ENCODE data around the gene APOL4. TPM values are rescaled to one million over a fixed set of nuclear protein-coding genes. Genes with fewer than 3 reads are reported as not detected.
A peak's percentile ranks its signal among the peaks of the same experiment; 100 is the strongest.
"Not testable (repeated sequence)": the region's sequence is repeated elsewhere in the genome, so short reads cannot be mapped to it uniquely, and the experiment has no call there.

APOL4 gene
- total RNA-seq, 1 donor = not detected

GRCh38 chr22:36165141-36165540 is 36.5 kb downstream of the APOL4 start:
- peaks cover 71% of the 10 kb centered on the region for H3K4me1 ChIP-seq (ENCODE audit: insufficient read depth, low read length)
- H3K4me3 ChIP-seq (ENCODE audit: low read length) = no peak overlapping the region

DNA sequence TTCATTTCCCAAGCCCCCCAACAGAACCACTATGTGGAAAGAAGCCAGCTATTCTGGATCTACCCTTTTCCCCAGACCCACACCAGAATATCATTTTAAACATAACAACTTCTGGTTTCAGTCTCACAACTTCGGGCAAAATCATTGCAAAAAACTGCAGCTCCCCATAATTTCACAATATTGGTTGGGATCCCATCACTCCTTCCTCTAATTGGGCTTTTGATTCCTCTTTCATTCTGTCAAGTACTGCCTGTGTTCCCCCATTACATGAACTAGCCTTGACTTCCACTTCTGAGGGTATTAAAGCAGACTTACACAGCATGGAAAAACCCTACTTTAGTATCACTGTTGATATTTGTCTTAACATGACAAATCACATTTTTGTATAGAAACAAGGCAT is 37.0 kb downstream of the APOL4 start:
- peaks cover 76% of the 10 kb centered on the region for H3K4me1 ChIP-seq (ENCODE audit: insufficient read depth, low read length)
- H3K9me3 ChIP-seq (ENCODE audit: low read depth, low read length) = no peaks in the 10 kb centered on the region
- no peak overlapping the region for H3K4me3 ChIP-seq (ENCODE audit: low read length)
- H3K27me3 ChIP-seq (ENCODE audit: insufficient read depth, low read length) = no peaks in the 10 kb centered on the region

More at GRCh38 chr22:36165141-36165540, 36.5 kb downstream of the APOL4 start:
- no peaks in the 10 kb centered on the region for H3K27me3 ChIP-seq (ENCODE audit: insufficient read depth, low read length)
- H3K9me3 ChIP-seq (ENCODE audit: low read depth, low read length) = no peaks in the 10 kb centered on the region

DNA sequence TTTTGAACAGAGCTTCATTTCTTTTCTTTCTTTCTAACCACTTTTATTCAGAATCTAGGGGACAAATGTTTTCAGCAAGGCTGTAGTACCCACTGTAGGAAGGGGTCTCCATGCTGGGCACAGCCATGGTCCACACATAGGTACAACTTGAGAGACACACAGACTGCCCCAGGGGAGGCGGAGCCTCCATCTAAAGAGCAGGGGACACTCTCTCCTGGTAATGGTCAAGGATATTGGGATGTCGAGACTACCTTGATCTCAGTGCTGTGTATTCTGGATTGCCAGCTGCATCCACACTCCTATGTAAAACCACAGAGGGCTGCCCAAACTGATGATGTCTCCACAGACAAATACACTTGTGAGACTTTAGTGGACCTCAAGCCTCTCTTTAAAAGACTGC is 38.1 kb downstream of the APOL4 start:
- H3K4me3 ChIP-seq (ENCODE audit: low read length) = no peak overlapping the region
- H3K4me1 ChIP-seq (ENCODE audit: insufficient read depth, low read length) = peaks cover 87% of the 10 kb centered on the region
- no peaks in the 10 kb centered on the region for H3K9me3 ChIP-seq (ENCODE audit: low read depth, low read length)
- no peaks in the 10 kb centered on the region for H3K27me3 ChIP-seq (ENCODE audit: insufficient read depth, low read length)

DNA sequence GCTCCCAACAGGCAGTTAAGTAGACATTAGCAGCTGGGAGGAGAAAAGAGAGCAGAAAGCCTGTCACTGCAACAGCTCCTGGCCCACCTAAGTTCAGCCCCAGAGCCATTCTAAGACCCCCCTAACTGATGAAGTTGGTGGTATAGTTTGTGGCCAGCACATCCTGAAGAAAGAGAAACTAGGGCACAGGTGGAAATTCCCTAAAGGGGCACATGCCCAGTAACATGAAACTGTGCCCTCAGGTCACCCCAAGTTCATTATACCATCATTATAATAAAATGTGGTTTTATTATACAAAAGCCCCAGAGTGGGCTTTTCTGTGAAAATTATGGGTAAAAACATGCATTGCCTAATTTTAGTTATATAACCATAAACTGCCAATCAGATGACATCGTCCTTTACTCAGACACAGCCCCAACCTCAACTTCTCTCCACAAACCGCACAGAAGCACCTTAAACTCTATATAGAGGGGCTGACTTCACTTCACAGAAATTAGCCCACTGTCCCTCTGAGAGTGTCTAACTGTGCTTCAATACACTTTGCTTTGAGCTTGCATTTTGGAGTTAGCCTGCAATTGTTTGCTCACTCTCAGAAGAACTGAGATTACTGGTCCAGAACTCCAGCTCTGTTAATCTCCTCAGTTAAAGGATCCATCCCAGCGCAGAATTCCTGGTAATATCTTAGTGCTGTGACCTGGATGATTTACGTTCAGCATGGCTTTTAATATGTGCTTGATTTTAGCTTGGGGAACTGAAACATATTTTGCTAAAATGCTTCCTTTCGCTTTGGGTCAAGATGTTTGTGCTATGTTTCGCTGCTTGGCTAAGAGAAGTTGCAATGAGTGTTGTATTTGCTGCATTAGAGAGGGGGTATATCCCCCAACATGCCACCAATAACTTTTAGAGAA is 39.2 kb downstream of the APOL4 start:
- no peak overlapping the region for H3K4me3 ChIP-seq (ENCODE audit: low read length)
- H3K4me1 ChIP-seq (ENCODE audit: insufficient read depth, low read length) = peaks cover 98% of the 10 kb centered on the region
- H3K9me3 ChIP-seq (ENCODE audit: low read depth, low read length) = no peaks in the 10 kb centered on the region
- no peaks in the 10 kb centered on the region for H3K27me3 ChIP-seq (ENCODE audit: insufficient read depth, low read length)

DNA sequence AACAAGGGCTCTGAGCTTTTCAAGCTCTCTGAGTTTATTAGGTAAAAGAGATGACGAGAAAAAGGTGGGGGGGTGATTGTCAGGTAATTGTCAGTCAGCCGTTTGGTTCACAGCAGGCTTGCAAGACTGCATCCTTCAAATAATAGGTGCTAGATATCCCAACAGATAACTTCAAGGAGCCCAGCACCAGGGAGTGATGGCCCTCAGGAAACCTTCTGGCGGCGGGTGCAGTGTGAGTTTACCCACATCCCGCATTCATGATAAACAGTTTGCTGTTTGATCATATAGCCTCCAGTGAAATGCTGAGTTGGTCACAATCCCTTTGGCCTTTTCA is 39.8 kb downstream of the APOL4 start:
- H3K4me1 ChIP-seq (ENCODE audit: insufficient read depth, low read length) = peaks cover 98% of the 10 kb centered on the region
- not testable (repeated sequence) for H3K27me3 ChIP-seq (ENCODE audit: insufficient read depth, low read length); H3K4me3 ChIP-seq (ENCODE audit: low read length); H3K9me3 ChIP-seq (ENCODE audit: low read depth, low read length)

DNA sequence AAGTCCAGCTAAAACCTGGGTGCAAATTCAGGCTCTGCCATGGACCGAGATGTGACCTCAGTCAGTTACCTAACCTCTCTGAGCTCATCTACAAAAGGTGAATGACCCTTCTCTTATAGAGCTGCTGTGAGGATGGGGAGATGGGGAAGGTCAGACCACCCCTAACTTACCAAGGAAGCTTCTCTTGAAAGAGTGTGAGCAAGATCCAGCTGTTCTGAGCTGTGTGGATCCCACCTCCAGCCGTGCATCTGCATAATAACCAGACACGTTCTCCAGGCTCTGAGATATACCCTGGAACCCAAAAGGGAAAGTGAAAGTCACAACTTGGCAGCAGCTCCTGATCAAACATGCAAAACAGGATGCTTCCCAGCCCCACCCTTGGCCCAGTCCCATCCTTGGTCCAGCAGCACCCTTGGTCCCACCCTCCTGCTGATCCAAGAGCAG is 41.1 kb downstream of the APOL4 start, which contains the start of gene APOL3:
APOL3 (minus strand) TSS at position 257 of the 444 bp plus-strand sequence. CDS start 11,700 bp downstream, outside the sequence.
- Histone ChIP-seq H3K9me3 (ENCODE audit: low read depth, low read length) (no peaks in the 10 kb centered on the region), H3K4me3 (ENCODE audit: low read length) (peak within 1 kb of the TSS; percentile 56), H3K27me3 (ENCODE audit: insufficient read depth, low read length) (no peaks in the 10 kb centered on the region), H3K4me1 (ENCODE audit: insufficient read depth, low read length) (peaks cover 98% of the 10 kb centered on the region)

- no peaks in the 10 kb centered on the region for H3K9me3 ChIP-seq (ENCODE audit: low read depth, low read length)
- H3K4me3 ChIP-seq (ENCODE audit: low read length) = peak overlapping the region; percentile 41
- H3K4me1 ChIP-seq (ENCODE audit: insufficient read depth, low read length) = peaks cover 84% of the 10 kb centered on the region
Observed at GRCh38 chr22:36156515-36157419, 44.8 kb downstream of the APOL4 start.

DNA sequence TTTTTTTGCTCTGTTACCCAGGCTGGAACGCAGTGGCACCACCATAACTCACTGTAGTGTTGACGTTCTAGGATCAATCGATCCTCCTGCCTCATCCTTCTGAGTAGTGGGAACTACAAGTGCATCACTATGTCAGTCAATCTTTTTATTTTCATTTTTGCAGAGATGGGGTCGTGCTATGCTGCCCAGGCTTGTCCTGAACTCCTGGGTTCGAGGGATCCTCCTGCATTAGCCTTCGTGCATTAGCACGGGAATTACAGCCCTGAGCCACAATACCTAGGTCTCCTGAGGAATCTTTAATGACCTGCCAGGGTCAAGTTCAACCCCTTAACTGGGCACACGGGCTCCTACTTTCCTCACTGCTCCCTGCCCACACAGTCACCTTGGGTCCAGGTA is 45.5 kb downstream of the APOL4 start:
- peaks cover 81% of the 10 kb centered on the region for H3K4me1 ChIP-seq (ENCODE audit: insufficient read depth, low read length)
- H3K9me3 ChIP-seq (ENCODE audit: low read depth, low read length) = no peaks in the 10 kb centered on the region
- H3K27me3 ChIP-seq (ENCODE audit: insufficient read depth, low read length) = no peaks in the 10 kb centered on the region
- peak overlapping the region; percentile 41 for H3K4me3 ChIP-seq (ENCODE audit: low read length)

More at GRCh38 chr22:36156515-36157419, 44.8 kb downstream of the APOL4 start:
- H3K27me3 ChIP-seq (ENCODE audit: insufficient read depth, low read length) = no peaks in the 10 kb centered on the region

DNA sequence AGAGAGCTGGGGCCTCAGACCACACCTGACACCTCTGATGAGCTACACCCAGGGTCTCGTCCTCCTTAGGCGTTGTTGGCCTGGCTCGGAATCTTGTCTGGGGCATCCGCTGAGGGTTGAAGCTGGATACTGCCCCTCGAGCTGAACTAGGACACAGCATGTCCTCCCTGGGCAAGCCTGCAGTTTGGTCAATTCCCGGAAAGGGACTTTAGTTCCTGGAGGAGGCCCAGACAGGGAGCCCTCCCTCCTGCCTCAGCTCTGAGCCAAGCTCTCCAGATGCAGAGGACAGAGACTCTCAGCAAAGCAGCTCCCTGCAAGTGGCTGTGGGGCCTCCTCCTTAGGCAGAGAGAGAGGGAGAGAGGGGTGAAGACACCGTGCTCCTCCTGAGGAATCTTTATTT is 45.9 kb downstream of the APOL4 start:
- Histone ChIP-seq H3K9me3 (ENCODE audit: low read depth, low read length) (no peaks in the 10 kb centered on the region), H3K4me1 (ENCODE audit: insufficient read depth, low read length) (peaks cover 80% of the 10 kb centered on the region), H3K4me3 (ENCODE audit: low read length) (no peak overlapping the region), H3K27me3 (ENCODE audit: insufficient read depth, low read length) (no peaks in the 10 kb centered on the region)

DNA sequence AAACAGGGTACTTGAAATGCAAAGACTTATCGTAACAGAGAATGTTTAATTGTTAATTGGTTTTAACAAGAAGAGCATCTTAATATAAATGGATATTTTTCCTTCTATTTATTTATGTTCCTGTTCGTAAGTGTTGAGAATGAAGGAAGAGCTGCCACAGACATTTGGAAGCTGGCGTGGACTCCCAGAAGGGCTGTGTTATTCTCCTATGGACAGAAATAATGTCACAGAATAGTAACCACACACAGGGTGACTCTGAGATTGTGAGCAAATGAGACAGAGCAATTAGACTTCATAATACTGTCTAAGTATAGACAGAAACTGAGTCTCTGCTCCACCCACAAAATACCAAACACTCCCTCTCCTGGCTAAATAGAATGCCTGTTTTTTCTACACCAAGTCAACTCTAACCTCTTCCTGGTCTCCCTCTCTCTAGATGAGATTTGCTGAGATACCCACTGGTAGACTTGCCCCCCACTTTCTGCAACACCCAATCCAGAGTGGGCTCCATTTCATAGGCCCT is 47.1 kb downstream of the APOL4 start:
- Histone ChIP-seq H3K27me3 (ENCODE audit: insufficient read depth, low read length) (no peaks in the 10 kb centered on the region), H3K4me1 (ENCODE audit: insufficient read depth, low read length) (peaks cover 81% of the 10 kb centered on the region), H3K9me3 (ENCODE audit: low read depth, low read length) (no peaks in the 10 kb centered on the region), H3K4me3 (ENCODE audit: low read length) (no peak overlapping the region)

DNA sequence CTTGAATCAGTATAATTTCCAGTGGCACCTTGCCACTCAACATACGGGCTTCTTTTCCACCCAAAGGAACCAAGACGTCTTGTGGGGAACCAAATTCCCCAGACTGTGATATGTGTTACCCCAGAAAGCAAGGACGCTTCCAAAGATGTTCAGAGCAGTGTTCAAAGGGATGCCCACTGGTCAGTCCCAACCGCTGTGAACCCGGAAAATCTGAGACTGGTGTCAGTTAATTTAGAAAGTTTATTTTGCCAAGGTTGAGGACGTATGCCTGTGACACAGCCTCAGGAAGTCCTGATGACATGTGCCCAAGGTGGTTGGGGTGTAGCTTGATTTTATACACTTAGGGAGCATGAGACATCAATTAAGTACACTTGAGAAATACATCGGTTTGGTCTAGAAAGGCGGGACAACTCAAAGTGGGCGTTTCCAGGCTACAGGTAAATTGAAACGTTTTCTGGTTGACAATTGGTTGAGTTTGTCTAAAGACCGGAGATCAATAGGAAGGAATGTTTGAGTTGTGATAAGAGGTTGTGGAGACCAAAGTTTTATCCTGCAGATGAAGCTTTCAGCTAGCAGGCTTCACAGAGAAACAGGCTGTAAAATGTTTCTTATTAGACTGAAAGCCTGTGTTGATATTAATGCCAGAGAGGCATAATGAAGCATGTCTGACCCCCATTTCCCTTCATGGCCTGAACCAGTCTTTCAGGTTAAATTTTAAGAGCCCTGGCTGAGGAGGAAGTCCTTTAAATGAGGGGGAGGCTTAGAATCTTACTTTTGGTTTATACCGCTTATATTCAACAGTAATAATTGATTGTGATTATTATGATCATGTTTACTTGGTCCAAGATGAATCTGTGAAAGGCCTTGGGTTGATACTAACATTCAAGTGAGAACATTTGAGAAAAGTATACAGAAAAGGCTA is 47.8 kb downstream of the APOL4 start:
- Histone ChIP-seq H3K4me1 (ENCODE audit: insufficient read depth, low read length) (peaks cover 81% of the 10 kb centered on the region), H3K9me3 (ENCODE audit: low read depth, low read length) (no peaks in the 10 kb centered on the region), H3K4me3 (ENCODE audit: low read length) (no peak overlapping the region), H3K27me3 (ENCODE audit: insufficient read depth, low read length) (no peaks in the 10 kb centered on the region)

GRCh38 chr22:36152821-36153220 is 48.8 kb downstream of the APOL4 start:
- H3K9me3 ChIP-seq (ENCODE audit: low read depth, low read length); H3K4me3 ChIP-seq (ENCODE audit: low read length); H3K27me3 ChIP-seq (ENCODE audit: insufficient read depth, low read length): not testable (repeated sequence)
- H3K4me1 ChIP-seq (ENCODE audit: insufficient read depth, low read length) = peaks cover 73% of the 10 kb centered on the region

- Histone ChIP-seq H3K9me3 (ENCODE audit: low read depth, low read length) (no peaks in the 10 kb centered on the region), H3K4me1 (ENCODE audit: insufficient read depth, low read length) (peaks cover 66% of the 10 kb centered on the region), H3K27me3 (ENCODE audit: insufficient read depth, low read length) (no peaks in the 10 kb centered on the region), H3K4me3 (ENCODE audit: low read length) (no peak overlapping the region)
Observed at GRCh38 chr22:36152088-36152487, 49.5 kb downstream of the APOL4 start.

DNA sequence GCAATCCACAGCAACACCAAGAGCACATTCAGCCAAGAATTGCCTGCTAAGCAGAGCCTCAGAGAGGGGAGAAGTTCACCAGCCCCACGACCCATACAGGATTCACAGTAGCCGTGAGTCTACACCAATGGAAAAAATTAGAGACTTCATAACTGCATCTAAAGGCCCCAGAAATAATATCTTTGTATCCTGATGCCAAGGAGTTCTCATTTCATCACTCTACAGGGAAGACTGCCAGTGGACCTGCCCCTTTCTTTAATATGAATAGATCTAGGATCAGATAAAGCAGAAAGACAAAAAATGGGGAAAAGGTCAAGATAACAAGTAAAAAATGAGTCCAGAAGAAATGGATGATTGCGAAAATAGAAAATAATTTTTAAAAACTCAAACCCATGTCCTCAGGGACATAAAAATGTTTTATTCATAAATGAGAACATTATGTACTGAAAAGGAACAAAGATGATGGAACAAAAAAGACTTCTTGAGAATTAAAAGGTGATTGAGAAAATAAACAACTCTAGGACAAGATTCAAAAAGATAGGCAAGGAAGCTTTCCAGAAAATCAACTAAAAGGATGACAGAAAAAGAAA is 50.5 kb downstream of the APOL4 start:
- Histone ChIP-seq H3K4me3 (ENCODE audit: low read length) (no peak overlapping the region), H3K9me3 (ENCODE audit: low read depth, low read length) (no peaks in the 10 kb centered on the region), H3K4me1 (ENCODE audit: insufficient read depth, low read length) (peaks cover 57% of the 10 kb centered on the region), H3K27me3 (ENCODE audit: insufficient read depth, low read length) (no peaks in the 10 kb centered on the region)

Data from mononuclear cell (primary cell).